Lung (tissue), 12 donors: ENCODE results near the gene FOXK1. TPM values are rescaled to one million over a fixed set of nuclear protein-coding genes. Genes with fewer than 3 reads are reported as not detected.

Source experiments
- ATAC-seq: fragments of 200-7000 bp; cut with Tn5 transposase; one replicate; pipeline ENCODE4 v1.9.1; 2020; ENCODE audit warnings: moderate number of reproducible peaks; ENCODE audit not compliant: insufficient read depth, low FRiP score
- DNase-seq, 3 donors: peaks; one replicate each; pipeline ENCODE4 v3.0.0-alpha.2; 2013 to 2017
- H3K27ac ChIP-seq, 2 donors: one replicate each; pipeline ENCODE4 v1.5.1; 2013; ENCODE audit warnings: mild to moderate bottlenecking in 2 of 2, moderate library complexity in 2 of 2, control low read depth in 1 of 2, inconsistent platforms in 1 of 2, low read depth in 1 of 2, low read length in 1 of 2
- H3K27me3 ChIP-seq, 3 donors: one replicate each; pipeline ENCODE4 v1.5.1; 2013; ENCODE audit warnings: low read length in 2 of 3; ENCODE audit not compliant: control insufficient read depth in 3 of 3, insufficient read depth in 3 of 3
- H3K36me3 ChIP-seq, 4 donors: one replicate each; pipeline ENCODE4 v1.5.1; 2013; ENCODE audit warnings: low read length in 4 of 4, mild to moderate bottlenecking in 1 of 4, moderate library complexity in 1 of 4; ENCODE audit not compliant: control insufficient read depth in 4 of 4, insufficient read depth in 4 of 4
- H3K4me1 ChIP-seq, 5 donors: one replicate each; pipeline ENCODE4 v1.5.1; 2013; ENCODE audit warnings: low read length in 5 of 5, mild to moderate bottlenecking in 2 of 5, moderate library complexity in 1 of 5; ENCODE audit not compliant: control insufficient read depth in 5 of 5, insufficient read depth in 5 of 5
- H3K4me3 ChIP-seq: one replicate; pipeline ENCODE4 v1.5.1; 2013; ENCODE audit warnings: mild to moderate bottlenecking, control low read depth, moderate library complexity
- H3K9ac ChIP-seq, 2 donors: one replicate each; pipeline ENCODE4 v1.5.1; 2013; ENCODE audit warnings: low read length in 2 of 2, control low read depth in 1 of 2; ENCODE audit not compliant: insufficient read depth in 1 of 2
- H3K9me3 ChIP-seq, 4 donors: one replicate each; pipeline ENCODE4 v1.5.1; 2013; ENCODE audit warnings: low read length in 3 of 4, mild to moderate bottlenecking in 1 of 4, moderate library complexity in 1 of 4; ENCODE audit not compliant: control insufficient read depth in 4 of 4, insufficient read depth in 3 of 4
- WGBS, 2 donors: extraction: QIAGEN DNeasy Blood & Tissue Kit; methylation state at CpG; one replicate each; pipeline ENCODE4 v1.1.7; 2013; 5-methylcytosine and 5-hydroxymethylcytosine counted together
- polyA plus RNA-seq, 2 donors: library from polyadenylated mRNA; stranded (reverse); fragments of 200-250 nt; gene quantifications; one replicate each; pipeline ENCODE4 v1.2.1, GENCODE V29; 2013
- total RNA-seq, 2 donors: library from RNA; depleted of rRNA in 1 of 2; stranded (reverse); fragments of >200 nt in 1 of 2; gene quantifications; one replicate each; pipeline ENCODE4 v1.2.1, GENCODE V29; 2014 to 2021
- TF ChIP-seq, protein P1 (sequence below): IDR thresholded peaks from 2 replicates; pipeline ENCODE4 v1.5.1; 2012; ENCODE audit warnings: mild to moderate bottlenecking; ENCODE audit errors: control extremely low read depth, extremely low read depth
- donor health status: control.
- donor health status: control.
- donor health status: Bipolar disorder and iron deficiency.
- donor health status: healthy.
- donor health status: DM: yes; HTN: yes; CAD: no.

Gene FOXK1
- total and polyA plus RNA-seq, 4 donors = 6.4 to 36.2 (median 14.3) TPM

DNA sequence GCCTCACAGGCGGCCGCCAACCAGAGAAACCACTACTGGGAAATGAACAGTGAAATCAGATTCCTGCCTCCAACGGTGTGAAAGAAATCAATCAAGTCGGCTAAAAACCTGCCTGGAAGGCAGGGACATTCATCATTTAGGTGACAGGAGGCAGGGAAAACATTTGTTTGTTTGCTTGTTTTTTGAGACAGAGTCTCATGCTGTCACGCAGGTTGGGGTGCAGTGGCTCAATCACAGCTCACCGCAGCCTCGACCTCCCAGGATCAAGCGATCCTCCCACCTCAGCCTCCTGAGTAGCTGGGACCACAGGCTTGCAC is 123.8 kb downstream of the FOXK1 start:
- Histone ChIP-seq H3K9me3 (no peaks in the 10 kb centered on the region), H3K4me1 (no peaks in the 10 kb centered on the region), H3K9ac (no peak overlapping the region), H3K4me3 (no peak overlapping the region), H3K27me3 (no peaks in the 10 kb centered on the region), H3K36me3 (peaks cover 0 to 5% (median 0%) of the 10 kb centered on the region in 4 donors), H3K27ac (no peak overlapping the region)
- WGBS, 2 donors = 77 to 78% methylated on average over 8 of the region's 8 CpGs
- TF ChIP-seq, protein P1, sequence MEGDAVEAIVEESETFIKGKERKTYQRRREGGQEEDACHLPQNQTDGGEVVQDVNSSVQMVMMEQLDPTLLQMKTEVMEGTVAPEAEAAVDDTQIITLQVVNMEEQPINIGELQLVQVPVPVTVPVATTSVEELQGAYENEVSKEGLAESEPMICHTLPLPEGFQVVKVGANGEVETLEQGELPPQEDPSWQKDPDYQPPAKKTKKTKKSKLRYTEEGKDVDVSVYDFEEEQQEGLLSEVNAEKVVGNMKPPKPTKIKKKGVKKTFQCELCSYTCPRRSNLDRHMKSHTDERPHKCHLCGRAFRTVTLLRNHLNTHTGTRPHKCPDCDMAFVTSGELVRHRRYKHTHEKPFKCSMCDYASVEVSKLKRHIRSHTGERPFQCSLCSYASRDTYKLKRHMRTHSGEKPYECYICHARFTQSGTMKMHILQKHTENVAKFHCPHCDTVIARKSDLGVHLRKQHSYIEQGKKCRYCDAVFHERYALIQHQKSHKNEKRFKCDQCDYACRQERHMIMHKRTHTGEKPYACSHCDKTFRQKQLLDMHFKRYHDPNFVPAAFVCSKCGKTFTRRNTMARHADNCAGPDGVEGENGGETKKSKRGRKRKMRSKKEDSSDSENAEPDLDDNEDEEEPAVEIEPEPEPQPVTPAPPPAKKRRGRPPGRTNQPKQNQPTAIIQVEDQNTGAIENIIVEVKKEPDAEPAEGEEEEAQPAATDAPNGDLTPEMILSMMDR = no peak
- DNase-seq (no peak), ATAC-seq (no peak)

DNA sequence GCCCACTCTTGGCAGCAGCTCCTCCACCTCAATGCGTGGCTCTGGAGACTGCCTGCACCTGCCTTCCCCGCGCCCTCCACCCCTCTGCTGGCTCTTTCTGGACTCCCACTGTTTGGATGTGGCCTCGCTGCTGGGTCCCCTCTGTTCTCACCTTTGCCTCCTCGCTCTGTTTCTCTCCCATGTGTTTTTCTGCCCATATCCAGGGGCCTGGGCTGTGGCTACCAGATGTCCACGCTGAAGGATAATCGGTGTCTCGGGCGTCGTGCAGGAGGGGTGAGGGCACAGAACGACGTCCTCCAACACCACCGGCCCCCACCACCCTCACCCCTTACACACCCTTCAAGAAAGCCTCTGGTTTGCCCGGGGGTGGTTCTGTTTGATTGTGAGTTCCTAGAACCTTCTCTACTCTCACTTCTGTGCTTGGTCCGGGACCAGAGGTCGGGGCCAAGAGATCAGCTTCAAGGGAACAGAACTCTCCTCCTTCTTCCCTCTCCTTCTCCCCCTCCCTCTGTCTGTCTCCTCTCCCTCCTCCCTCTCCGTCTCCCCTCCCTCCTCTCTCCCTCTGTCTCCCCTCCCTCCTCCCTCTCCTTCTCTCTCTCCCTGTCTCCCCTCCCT is 125.0 kb downstream of the FOXK1 start:
- no peak for DNase-seq
- TF ChIP-seq, protein P1 = no peak
- Histone ChIP-seq H3K4me1 (no peaks in the 10 kb centered on the region), H3K27me3 (no peaks in the 10 kb centered on the region), H3K9ac (no peak overlapping the region), H3K4me3 (no peak overlapping the region), H3K27ac (no peak overlapping the region), H3K9me3 (no peaks in the 10 kb centered on the region), H3K36me3 (peaks cover 0 to 5% (median 0%) of the 10 kb centered on the region in 4 donors)
- WGBS, 2 donors = 76% methylated on average over 17 of the region's 17 CpGs
- ATAC-seq = no peak

DNA sequence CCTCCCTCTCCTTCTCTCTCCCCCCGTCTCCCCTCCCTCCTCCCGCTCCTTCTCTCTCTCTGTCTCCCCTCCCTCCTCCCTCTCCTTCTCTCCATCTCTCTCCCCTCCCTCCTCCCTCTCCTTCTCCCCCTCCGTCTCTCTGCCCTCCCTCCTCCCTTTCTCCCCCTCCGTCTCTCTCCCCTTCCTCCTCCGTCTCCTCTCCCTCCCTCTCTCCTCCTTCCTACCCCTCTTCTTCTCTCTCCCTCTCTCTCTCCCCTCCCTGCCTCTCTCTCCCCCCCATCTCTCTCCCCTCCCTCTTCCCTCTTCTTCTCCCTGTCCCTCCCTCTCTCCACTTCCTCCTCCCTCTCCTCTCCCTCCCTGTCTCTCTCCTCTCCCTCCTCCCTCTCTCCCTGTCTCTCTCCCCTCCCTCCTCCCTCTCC is 125.5 kb downstream of the FOXK1 start:
- no peak overlapping the region for H3K9ac ChIP-seq
- H3K9me3 ChIP-seq = peaks cover 0 to under 1% (median 0%) of the 10 kb centered on the region in 4 donors
- peaks cover 0 to 7% (median under 1%) of the 10 kb centered on the region in 4 donors for H3K36me3 ChIP-seq
- H3K27me3 ChIP-seq = no peaks in the 10 kb centered on the region
- TF ChIP-seq, protein P1 = no peak
- no peaks in the 10 kb centered on the region for H3K4me1 ChIP-seq
- 16 to 33% methylated on average over 5 of the region's 5 CpGs for WGBS, 2 donors
- DNase-seq (peak in 1 of 3 donors; percentile 67), ATAC-seq (no peak)
- no peak overlapping the region for H3K4me3 ChIP-seq
- no peak overlapping the region for H3K27ac ChIP-seq

DNA sequence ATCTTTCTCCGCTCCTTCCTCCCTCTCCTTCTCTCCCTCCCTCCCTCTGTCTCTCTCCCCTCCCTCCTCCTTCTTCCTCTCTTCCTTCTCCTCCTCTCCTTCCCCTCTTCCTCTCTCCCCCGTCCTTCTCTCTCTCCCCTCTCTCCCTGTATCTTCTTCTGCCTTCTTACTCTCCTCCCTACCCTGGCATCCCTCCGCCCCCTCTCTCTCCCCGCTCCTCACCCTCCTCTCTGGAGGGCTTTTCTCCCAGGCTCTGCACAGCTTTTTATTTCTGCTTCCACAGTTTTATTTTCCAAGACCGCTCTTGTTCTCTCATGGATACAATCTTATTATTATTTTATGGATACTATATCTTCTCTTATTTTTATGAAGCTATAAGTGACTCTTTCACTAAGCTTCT is 125.9 kb downstream of the FOXK1 start:
- TF ChIP-seq, protein P1 = no peak
- no peak overlapping the region for H3K27ac ChIP-seq
- H3K27me3 ChIP-seq = no peaks in the 10 kb centered on the region
- DNase-seq (no peak), ATAC-seq (no peak)
- no peak overlapping the region for H3K4me3 ChIP-seq
- H3K9ac ChIP-seq = no peak overlapping the region
- no peaks in the 10 kb centered on the region for H3K4me1 ChIP-seq
- WGBS, 2 donors = 65 to 72% methylated on average over 5 of the region's 5 CpGs
- peaks cover 0 to 11% (median 3%) of the 10 kb centered on the region in 4 donors for H3K36me3 ChIP-seq
- H3K9me3 ChIP-seq = peaks cover 0 to 5% (median 0%) of the 10 kb centered on the region in 4 donors
